Breast epithelium (tissue), 4 donors: Measurements from ENCODE around the gene SLC25A33. TPM values are rescaled to one million over a fixed set of nuclear protein-coding genes. Genes with fewer than 3 reads are reported as not detected.
"Not testable (repeated sequence)": the region's sequence is repeated elsewhere in the genome, so short reads cannot be mapped to it uniquely, and the experiment has no call there.

Experiments
- DNase-seq, 2 donors: peaks; one replicate each; pipeline ENCODE4 v3.0.0-alpha.2; 2019; ENCODE audit warnings: low spot score in 2 of 2
- H3K27ac ChIP-seq, 2 donors: fragments of 200-600 bp; sonication (generic) in 1 of 2; one replicate each; pipeline ENCODE4 v1.5.1; 2016 to 2019; ENCODE audit warnings: mild to moderate bottlenecking in 1 of 2
- H3K27me3 ChIP-seq, 2 donors: fragments of 200-600 bp; sonication (generic) in 1 of 2; one replicate each; pipeline versions ENCODE4 v1.5.1 to v1.6.0; 2017 to 2019; ENCODE audit warnings: control low read depth in 1 of 2, mild to moderate bottlenecking in 1 of 2
- H3K36me3 ChIP-seq: fragments of 200-600 bp; one replicate; pipeline ENCODE4 v1.5.1; 2019
- H3K4me1 ChIP-seq, 2 donors: fragments of 200-600 bp; sonication (generic); one replicate each; pipeline ENCODE4 v1.5.1; 2016 to 2019; ENCODE audit warnings: control low read depth in 1 of 2
- H3K4me3 ChIP-seq, 3 donors: fragments of 200-600 bp; sonication (generic); 1 replicate in 2 of 3; 2 replicates in 1 of 3; pipeline ENCODE4 v1.5.1; 2016 to 2019; ENCODE audit warnings: mild to moderate bottlenecking in 3 of 3, moderate library complexity in 2 of 3
- H3K9me3 ChIP-seq, 2 donors: fragments of 200-600 bp; sonication (generic) in 1 of 2; one replicate each; pipeline ENCODE4 v1.5.1; 2016 to 2019; ENCODE audit warnings: control low read depth in 1 of 2
- CTCF ChIP-seq, 3 donors: fragments of 450-650 bp; IDR thresholded peaks; one replicate each; pipeline ENCODE4 v1.5.1; 2016 to 2017; ENCODE audit warnings: antibody characterized with exemption in 3 of 3, mild to moderate bottlenecking in 3 of 3, moderate library complexity in 3 of 3
- POLR2A ChIP-seq: fragments of 450-650 bp; IDR thresholded peaks from one replicate; pipeline ENCODE4 v1.6.1; 2016; ENCODE audit warnings: antibody characterized with exemption, mild to moderate bottlenecking, moderate library complexity
- POLR2AphosphoS5 ChIP-seq, 3 donors: sonication (generic); formaldehyde crosslinking; IDR thresholded peaks; one replicate each; pipeline ENCODE4 v1.6.1; 2017; ENCODE audit warnings: antibody characterized with exemption in 3 of 3
- intact Hi-C: fragments of 100-400 bp; cut with DNase I; formaldehyde crosslinking; loops from one replicate; pipeline ENCODE4 v1.15.1; 2023; ENCODE audit warnings: low total_unique reads
- total RNA-seq, 3 donors: library from RNA; depleted of rRNA; stranded (reverse); fragments of >200 nt; gene quantifications; one replicate each; pipeline ENCODE4 v1.1.0, GENCODE V29; 2016

Gene SLC25A33
- total RNA-seq, 3 donors from 2014 or later, result 8.8 to 17.6 (median 10.7) TPM

GRCh38 chr1:9559673-9560072, 20.4 kb downstream of the SLC25A33 start:
- no peak for TF ChIP-seq POLR2A
- no peak for TF ChIP-seq CTCF (IDR thresholded peaks at IDR 0.05)
- TF ChIP-seq POLR2AphosphoS5 (IDR thresholded peaks at IDR 0.05), result no peak
- H3K27ac ChIP-seq, result no peak overlapping the region
- intact Hi-C loops, result no loop called here
- H3K9me3 ChIP-seq, result no peaks in the 10 kb centered on the region
- H3K27me3 ChIP-seq, result no peaks in the 10 kb centered on the region
- no peak overlapping the region for H3K4me3 ChIP-seq
- no peak for DNase-seq
- H3K4me1 ChIP-seq, result peaks cover 0 to 9% of the 10 kb centered on the region in 2 donors
- H3K36me3 ChIP-seq, result no peaks in the 10 kb centered on the region

- not testable (repeated sequence) for H3K9me3 ChIP-seq
Observed at GRCh38 chr1:9560090-9560489, 20.8 kb downstream of the SLC25A33 start.

GRCh38 chr1:9561429-9561828, 22.2 kb downstream of the SLC25A33 start:
- H3K4me1 ChIP-seq, result peaks cover 0 to 9% of the 10 kb centered on the region in 2 donors
- H3K4me3 ChIP-seq, result no peak overlapping the region
- no peaks in the 10 kb centered on the region for H3K27me3 ChIP-seq
- intact Hi-C loops, result no loop called here
- TF ChIP-seq POLR2AphosphoS5 (IDR thresholded peaks at IDR 0.05) (peak in 2 of 3 donors; percentile 29 to 30), POLR2A (no peak)
- DNase-seq, result no peak
- H3K9me3 ChIP-seq, result no peaks in the 10 kb centered on the region
- peak overlapping the region; percentile 70 to 74 for H3K27ac ChIP-seq
- H3K36me3 ChIP-seq, result no peaks in the 10 kb centered on the region

More at GRCh38 chr1:9560090-9560489, 20.8 kb downstream of the SLC25A33 start:
- H3K36me3 ChIP-seq, H3K4me1 ChIP-seq, H3K27me3 ChIP-seq, H3K4me3 ChIP-seq, H3K27ac ChIP-seq, intact Hi-C loops, DNase-seq: not testable (repeated sequence)

- Histone ChIP-seq H3K27me3 (no peaks in the 10 kb centered on the region), H3K4me3 (no peak overlapping the region), H3K36me3 (no peaks in the 10 kb centered on the region), H3K27ac (no peak overlapping the region), H3K9me3 (no peaks in the 10 kb centered on the region), H3K4me1 (no peaks in the 10 kb centered on the region)
- no peak for TF ChIP-seq CTCF (IDR thresholded peaks at IDR 0.05)
- no peak for TF ChIP-seq POLR2AphosphoS5 (IDR thresholded peaks at IDR 0.05)
- TF ChIP-seq POLR2A, result no peak
- intact Hi-C loops, result no loop called here
- no peak for DNase-seq
Observed at GRCh38 chr1:9569267-9569666, 30.0 kb downstream of the SLC25A33 start.

- not testable (repeated sequence) for H3K36me3 ChIP-seq, H3K4me3 ChIP-seq, H3K9me3 ChIP-seq, H3K4me1 ChIP-seq, H3K27ac ChIP-seq, H3K27me3 ChIP-seq, DNase-seq
- intact Hi-C loops, result loop anchor here (5.0 to 10.0 kb wide), 2 partner anchors 76 to 744 kb away; no protein-coding TSS in a partner anchor
Observed at GRCh38 chr1:9570886-9571529, 31.7 kb downstream of the SLC25A33 start.

GRCh38 chr1:9573723-9574122, 34.5 kb downstream of the SLC25A33 start:
- Histone ChIP-seq H3K36me3 (no peaks in the 10 kb centered on the region), H3K4me1 (no peaks in the 10 kb centered on the region), H3K27ac (no peak overlapping the region), H3K4me3 (no peak overlapping the region), H3K9me3 (no peaks in the 10 kb centered on the region), H3K27me3 (no peaks in the 10 kb centered on the region)
- no peak for DNase-seq
- no peak for TF ChIP-seq POLR2A
- peak in 2 of 3 donors; percentile 40 to 48 for TF ChIP-seq CTCF (IDR thresholded peaks at IDR 0.05)
- intact Hi-C loops, result loop anchor here (5.0 to 10.0 kb wide), 2 partner anchors 79 to 746 kb away; no protein-coding TSS in a partner anchor
